HG02870 (cell line): ENCODE results near the gene MPP4.

ENCODE experiments used
- ATAC-seq: cut with Tn5 transposase; IDR thresholded peaks from one replicate; pipeline ENCODE4 v1.9.1; 2021; ENCODE audit warnings: mild to moderate bottlenecking, moderate library complexity; ENCODE audit not compliant: unreplicated experiment

The MPP4 gene

GRCh38 chr2:201698588-201699226 is at the start of gene MPP4:
Gene MPP4, minus strand, starts transcription at chr2:201698644. Its CDS starts 4,690 bp downstream, at chr2:201693954.
- ATAC-seq, result no peak

- ATAC-seq, result no peak
Measured at GRCh38 chr2:201746551-201746950, 48.1 kb upstream of the MPP4 start.

GRCh38 chr2:201735486-201735885 is 37.0 kb upstream of the MPP4 start:
- no peak for ATAC-seq

- no peak for ATAC-seq
Measured at GRCh38 chr2:201734111-201734510, 35.7 kb upstream of the MPP4 start.

GRCh38 chr2:201733544-201733943 is 35.1 kb upstream of the MPP4 start:
- no peak for ATAC-seq

- no peak for ATAC-seq
Measured at GRCh38 chr2:201730651-201731285, 32.3 kb upstream of the MPP4 start.

GRCh38 chr2:201715459-201715858 is 17.0 kb upstream of the MPP4 start:
- ATAC-seq, result no peak

GRCh38 chr2:201712726-201713125 is 14.3 kb upstream of the MPP4 start:
- no peak for ATAC-seq

GRCh38 chr2:201709747-201710146 is 11.3 kb upstream of the MPP4 start:
- no peak for ATAC-seq

- ATAC-seq, result no peak
Measured at GRCh38 chr2:201709049-201709448, 10.6 kb upstream of the MPP4 start.

GRCh38 chr2:201707753-201708152 is 9.3 kb upstream of the MPP4 start:
- no peak for ATAC-seq

GRCh38 chr2:201707142-201707541 is 8.7 kb upstream of the MPP4 start:
- no peak for ATAC-seq

- no peak for ATAC-seq
Measured at GRCh38 chr2:201704536-201704935, 6.1 kb upstream of the MPP4 start.

- no peak for ATAC-seq
Measured at GRCh38 chr2:201701646-201702045, 3.2 kb upstream of the MPP4 start.

- no peak for ATAC-seq
Measured at GRCh38 chr2:201699416-201699815, 972 bp upstream of the MPP4 start.

- ATAC-seq, result no peak
Measured at GRCh38 chr2:201697899-201698298, 545 bp downstream of the MPP4 start.

- ATAC-seq, result no peak
Measured at GRCh38 chr2:201696151-201696659, 2.2 kb downstream of the MPP4 start.

- ATAC-seq, result no peak
Measured at GRCh38 chr2:201685156-201685555, 13.3 kb downstream of the MPP4 start.

GRCh38 chr2:201680743-201681142 is 17.7 kb downstream of the MPP4 start:
- ATAC-seq, result no peak

GRCh38 chr2:201678401-201678800 is 20.0 kb downstream of the MPP4 start:
- ATAC-seq, result no peak

GRCh38 chr2:201675454-201675853 is 23.0 kb downstream of the MPP4 start:
- ATAC-seq, result no peak

- no peak for ATAC-seq
Measured at GRCh38 chr2:201674794-201675193, 23.6 kb downstream of the MPP4 start.

GRCh38 chr2:201674298-201674697 is 24.1 kb downstream of the MPP4 start:
- ATAC-seq, result no peak
